Globus pallidus (tissue), 1 donor: ENCODE measurements around the gene RNASE12.
"Not testable (repeated sequence)": the region's sequence is repeated elsewhere in the genome, so short reads cannot be mapped to it uniquely, and the experiment has no call there.

ENCODE experiments used
- DNase-seq: peaks from one replicate; pipeline ENCODE4 v3.0.0-alpha.2; 2015; ENCODE audit warnings: low spot score

Gene RNASE12

DNA sequence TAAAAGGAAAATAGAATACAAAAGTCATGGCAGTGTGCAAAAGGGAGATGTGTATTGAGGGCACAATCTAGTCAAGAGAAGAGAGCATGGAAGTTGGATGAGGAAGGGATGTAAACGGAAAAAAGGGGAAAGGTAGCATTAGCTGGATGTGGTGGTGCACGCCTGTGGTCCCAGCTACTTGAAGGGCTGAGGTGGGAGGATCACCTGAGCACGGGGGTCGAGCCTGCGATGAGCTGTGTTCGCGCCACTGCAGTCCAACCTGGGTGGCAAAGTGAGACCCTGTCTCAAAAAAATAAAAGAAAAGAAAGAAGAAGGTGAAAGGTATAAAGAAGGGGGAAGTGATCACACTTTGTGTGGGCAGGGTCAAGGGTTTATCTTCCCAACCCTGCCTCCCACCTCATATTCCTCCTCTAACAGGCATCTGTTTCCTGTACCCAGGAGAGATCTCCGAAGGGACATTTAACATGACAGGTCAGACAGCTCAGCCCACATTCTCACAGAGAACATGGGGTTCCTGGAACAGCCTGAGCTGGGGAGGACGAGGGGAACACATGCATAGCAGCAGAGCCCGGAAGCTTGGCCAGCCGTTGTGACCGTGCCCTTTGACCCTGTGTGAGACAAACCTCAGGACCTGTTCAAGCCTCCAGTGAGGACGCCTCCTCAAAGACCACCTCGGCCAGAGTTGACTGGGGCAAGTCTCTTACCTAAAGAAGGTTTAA lies 12.2 kb downstream of the RNASE12 start:
- DNase-seq = no peak

DNA sequence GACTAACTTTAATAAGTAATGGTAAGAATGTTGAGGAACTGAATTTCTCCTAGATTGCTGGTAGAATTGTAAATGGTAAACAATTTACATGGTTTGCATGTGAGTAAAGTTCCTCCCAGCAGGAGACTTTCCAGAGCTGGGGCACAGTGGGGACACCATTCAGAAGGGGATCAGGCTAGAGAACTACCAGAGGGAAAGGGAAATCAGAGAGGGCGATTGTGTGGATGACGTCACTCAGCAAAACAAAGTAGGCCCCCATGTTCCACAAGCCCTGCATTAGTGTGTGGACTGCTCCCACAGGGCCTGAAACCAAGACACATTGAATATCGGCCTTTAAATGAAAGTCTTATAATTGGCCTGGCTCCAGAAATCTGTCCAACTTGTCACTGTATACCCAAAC lies 12.9 kb downstream of the RNASE12 start:
- DNase-seq = no peak

DNA sequence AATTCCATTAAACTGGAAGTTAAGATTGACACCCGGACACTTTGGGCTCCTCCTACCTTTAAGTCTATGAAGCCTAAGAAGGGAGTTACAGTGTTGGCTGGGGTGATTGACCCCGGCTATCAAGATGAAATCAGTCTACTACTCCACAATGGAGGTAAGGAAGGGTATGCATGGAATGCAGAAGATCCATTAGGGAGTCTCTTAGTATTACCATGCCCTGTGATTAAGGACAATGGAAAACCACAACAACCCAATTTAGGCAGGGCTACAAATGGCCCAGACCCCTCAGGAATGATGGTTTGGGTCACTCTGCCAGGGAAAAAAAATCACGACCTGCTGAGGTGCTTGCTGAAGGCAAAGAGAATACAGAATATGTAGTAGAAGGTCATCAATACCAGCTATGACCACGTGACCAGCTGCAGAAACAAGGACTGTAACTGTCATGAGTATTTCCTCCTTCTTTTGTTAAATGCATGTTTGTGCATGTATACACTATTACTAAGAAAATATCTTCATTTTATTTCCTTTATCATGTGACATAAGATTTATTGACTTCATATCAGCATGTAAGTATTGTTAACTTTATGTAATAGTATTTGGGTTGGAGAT lies 18.7 kb downstream of the RNASE12 start:
- not testable (repeated sequence) for DNase-seq

DNA sequence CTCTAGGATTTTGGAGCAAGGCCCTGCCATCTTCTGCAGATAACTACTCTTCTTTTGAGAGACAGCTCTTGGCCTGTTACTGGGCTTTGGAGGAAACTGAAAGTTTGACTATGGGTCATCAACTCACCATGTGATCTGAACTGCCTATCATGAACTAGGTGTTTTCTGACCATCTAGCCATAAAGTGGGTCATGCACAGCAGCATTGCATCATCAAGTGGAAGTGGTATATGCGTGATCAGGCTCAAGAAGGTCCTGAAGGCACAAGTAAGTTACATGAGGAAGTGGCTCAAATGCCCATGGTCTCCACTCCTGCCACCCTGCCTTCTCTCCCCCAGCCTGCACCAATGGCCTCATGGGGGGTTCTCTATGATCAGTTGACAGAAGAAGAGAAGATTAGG lies 20.5 kb downstream of the RNASE12 start:
- DNase-seq = not testable (repeated sequence)

DNA sequence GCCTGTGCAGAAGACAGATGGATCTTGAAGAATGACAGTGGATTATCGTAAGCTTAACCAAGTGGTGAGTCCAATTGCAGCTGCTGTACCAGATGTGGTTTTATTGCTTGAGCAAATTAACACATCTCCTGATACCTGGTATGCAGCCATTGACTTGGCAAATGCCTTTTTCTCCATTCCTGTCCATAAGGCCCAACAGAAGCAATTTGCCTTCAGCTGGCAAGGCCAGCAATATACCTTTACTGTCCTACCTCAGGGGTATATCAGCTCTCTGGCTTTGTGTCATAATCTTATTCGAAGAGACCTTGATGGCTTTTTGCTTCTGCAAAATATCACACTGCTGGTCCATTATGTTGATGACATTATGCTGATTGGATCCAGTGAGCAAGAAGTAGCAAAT lies 21.3 kb downstream of the RNASE12 start:
- not testable (repeated sequence) for DNase-seq

DNA sequence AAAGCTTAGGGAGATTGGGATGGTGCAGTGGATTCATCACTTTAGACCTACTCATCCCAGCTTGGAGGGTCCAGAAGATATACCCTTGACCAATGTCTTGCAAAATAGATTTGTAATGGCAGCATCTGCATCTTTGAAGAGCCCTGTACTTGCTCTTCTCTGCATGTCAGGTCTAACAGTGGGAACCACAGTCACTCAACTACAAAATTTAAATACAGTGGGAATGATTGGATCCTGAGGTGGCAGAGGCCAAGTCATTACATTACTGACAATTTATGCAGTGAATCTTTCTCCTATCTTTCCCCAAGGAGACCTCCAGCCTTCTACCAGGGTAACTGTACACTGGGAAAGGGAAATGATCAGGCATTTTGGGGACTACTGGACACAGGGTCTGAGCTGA lies 22.1 kb downstream of the RNASE12 start:
- no peak for DNase-seq

DNA sequence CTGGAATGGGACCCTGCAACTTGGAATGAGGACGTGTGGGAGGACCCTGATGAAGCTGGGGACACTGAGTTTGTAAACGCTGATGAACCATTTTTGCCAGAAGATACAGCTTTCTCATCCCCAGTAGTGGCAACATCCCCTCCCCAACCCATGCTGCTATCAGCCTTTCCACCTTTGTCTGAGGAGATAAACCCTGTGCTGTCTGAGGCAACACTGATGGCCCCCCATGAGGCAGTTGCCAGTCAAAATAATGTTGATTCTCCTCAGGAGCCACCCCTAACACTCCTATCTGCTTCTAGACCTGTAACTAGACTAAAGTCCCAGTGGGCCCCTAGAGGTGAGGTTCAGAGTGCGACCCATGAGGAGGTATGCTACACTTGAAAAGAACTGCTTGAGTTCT lies 22.8 kb downstream of the RNASE12 start:
- DNase-seq = no peak

DNA sequence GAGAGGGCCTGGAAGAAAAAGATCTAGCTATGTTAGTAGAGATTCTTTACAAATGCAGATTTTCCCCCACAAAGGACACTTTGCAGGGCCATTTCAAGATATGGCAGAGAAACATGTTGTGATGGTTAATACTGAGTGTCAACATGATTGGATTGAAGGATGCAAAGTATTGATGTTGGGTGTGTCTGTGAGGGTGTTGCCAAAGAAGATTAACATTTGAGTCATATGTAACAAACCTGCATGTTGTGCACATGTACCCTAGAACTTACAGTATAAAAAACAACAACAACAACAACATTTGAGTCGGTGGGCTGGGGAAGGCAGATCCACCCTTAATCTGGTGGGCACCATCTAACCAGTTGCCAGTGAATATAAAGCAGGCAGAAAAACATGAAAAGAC lies 24.0 kb downstream of the RNASE12 start:
- DNase-seq = not testable (repeated sequence)

DNA sequence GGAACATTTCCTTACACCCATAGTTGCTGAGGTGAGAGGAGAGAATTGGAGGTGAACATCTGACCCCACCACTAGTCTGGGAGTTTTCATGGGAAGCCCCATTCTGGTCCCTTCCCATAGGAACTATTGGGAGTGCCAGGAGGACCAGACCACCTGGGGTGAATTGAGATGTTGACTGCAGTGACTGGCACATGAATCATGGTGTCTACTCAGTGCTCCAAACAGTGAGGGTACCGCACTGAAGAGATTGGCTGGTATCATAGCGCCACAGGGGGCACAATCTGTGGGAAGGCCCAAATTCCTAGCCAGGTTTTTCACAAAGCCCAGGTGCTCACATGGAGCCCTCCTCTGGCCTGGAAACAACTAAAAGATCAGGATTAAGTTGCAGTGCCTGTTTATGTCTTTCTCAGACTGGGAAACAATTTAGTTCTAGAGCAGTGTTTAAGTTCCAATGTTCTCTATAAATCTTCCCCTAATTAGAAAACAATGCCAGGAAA lies 26.6 kb downstream of the RNASE12 start:
- DNase-seq = no peak

DNA sequence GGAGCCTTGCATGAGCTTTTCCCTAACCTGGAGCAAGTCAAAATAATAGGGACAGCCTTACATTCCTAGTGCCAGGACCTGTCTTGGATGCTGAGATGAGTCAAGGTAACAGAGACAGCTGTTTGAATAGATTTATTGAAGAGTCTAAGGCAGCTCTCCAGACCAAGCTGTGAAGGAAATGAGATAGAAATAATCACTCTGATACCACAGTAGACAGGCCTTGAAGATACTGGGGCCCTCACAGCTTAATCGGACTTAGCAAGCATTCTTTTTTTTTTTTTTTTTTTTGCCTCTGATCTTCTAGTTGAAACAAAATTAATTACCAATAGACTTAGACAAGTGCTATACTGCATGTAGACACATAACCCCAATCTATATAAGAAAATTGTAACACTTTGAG lies 27.2 kb downstream of the RNASE12 start:
- DNase-seq = no peak

DNA sequence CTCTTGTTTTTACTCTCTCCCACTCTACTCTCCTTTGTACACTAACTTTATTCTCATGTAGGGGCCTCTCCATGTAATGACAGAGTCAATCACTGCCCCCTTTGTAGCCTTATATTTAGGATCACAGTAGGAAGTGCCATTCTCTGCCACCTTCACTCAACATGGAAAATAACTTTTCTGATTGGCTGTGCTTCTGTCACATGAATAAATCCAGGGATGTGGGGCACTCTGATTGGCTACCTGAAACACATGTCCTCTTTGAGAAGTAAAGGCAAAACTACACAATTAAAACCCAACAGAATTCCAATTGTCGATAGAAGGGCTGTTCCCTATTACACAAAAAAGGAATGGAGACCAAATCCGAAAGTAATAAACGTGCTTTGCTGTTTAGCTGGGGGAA lies 30.2 kb downstream of the RNASE12 start, which contains the start of gene RNASE9:
TSS of gene RNASE9 (minus strand) at position 87 of the 400 bp plus-strand sequence.
- no peak for DNase-seq

DNA sequence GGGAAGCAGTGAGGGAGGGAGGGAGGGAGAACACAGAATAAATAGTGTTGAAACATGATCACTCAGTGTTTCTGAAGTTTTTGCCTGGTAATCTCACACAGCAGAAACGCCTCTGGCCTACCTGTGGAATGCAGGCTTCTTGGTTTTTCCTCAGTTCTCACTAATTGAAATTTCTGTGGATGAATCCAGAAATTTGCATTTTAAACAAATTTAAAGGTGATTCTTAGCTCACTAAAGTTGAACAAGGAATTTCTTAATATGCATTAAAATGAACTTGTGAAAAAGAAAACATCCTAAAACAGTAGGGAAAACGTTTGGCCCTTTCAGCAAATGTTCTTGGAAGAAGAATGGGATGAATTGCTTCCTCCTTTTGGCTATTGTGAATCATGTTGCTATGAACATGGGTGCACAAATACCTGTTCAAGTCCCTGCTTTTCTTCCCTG lies 31.7 kb downstream of the RNASE12 start:
- no peak for DNase-seq

DNA sequence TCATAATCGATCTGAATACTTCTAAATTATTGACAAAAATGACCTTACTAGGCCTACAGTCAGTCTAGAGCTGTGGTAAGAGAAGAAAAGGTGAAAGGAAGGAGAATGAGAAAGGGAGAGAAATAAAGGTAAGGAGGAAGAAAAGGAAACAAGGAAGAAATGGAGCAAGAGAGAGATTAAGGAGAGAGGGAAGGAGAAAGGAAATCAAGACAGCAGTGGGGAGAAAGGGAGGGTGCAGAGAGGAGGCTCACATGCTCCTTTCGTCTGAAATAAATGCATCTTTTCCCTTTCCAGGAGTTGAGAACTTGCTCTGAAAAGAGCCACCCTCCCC lies 34.0 kb downstream of the RNASE12 start:
- no peak for DNase-seq

DNA sequence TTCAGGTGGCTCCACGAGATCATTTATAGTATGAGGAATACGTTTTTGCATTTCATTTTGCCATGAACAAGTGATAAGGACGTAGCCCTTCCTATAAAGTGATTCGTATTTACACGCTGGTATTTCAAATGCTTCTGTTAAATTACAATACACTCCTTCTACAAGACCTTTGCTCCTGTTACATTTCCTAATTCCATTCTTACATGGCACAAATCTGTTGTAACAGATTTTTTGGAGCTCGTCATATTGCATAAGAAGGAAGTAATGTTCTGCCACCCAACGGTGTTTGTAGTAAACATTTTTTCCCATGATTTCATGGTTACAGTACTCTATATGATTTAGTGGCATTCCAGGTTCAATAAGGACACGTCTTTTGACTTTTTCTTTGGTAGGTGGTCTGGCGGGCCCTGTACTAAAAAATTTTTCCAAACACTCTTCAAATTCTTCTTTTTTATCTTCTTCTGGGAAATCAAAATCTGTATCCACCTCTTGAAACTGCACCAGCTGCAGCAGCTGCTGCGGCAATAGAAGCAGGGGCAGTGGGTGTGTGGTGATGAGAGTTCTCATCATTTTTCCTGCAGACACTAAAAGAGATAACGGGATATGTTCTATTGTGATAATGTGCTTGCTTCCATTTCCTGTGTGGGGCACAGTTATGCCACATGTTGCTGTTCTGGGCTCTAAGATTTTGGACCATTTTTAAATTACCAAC lies 34.5 kb downstream of the RNASE12 start:
- DNase-seq = no peak

DNA sequence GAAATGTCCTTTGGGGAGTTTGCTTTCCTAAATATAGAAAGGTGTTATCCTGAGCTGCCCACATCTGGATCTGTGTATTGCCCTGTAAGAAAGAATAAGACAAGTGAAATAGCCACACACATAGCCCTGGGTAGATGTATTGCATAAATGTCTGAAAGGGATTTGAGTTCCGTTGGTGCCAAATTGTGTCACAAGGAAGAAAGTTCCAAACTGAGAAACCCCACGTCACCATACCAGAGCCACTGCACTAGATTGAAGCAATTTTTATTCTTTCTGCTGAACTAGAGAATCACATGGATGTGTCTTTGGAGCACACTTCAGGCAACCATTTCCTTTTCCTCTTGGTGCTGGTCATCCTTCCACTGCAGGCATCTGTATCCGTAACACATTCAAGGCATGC lies 35.3 kb downstream of the RNASE12 start:
- DNase-seq = no peak

DNA sequence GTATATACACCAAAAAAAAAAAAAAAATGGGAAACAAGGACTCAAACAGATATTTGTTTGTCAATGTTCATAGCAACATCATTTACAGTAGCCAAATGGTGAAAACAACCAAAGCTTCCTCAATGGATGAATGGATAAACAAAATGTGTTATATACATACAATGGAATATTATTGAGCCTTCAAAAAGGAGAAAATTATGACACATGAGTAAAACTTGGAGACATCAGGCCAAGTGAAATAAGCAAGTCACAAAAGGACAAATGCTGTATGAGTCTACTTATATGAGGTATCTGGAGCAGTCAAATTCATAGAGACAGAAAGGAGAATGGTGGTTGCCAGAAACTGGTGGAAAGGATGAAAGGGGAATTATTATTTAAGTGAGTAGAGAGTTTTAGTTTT lies 38.2 kb downstream of the RNASE12 start:
- DNase-seq = no peak

DNA sequence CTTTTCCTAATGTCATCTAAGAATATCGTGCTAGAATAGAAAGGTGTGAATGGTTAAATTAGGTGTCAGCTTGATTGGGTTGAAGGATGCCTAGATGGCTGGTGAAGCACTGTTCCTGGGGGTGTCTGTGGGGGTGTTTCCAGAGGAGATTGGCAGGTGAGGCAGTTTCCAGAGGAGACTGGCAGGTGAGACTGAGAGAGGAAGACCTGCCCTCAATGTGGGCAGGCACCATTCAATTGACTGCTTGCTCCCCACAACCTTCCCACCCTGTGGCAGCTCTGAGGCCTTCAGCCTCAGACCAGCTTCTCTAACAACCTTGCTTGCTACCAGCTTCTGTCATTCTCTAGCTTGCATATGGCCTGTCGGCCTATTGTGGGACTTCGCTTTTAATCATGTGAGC lies 39.6 kb downstream of the RNASE12 start:
- DNase-seq = no peak

DNA sequence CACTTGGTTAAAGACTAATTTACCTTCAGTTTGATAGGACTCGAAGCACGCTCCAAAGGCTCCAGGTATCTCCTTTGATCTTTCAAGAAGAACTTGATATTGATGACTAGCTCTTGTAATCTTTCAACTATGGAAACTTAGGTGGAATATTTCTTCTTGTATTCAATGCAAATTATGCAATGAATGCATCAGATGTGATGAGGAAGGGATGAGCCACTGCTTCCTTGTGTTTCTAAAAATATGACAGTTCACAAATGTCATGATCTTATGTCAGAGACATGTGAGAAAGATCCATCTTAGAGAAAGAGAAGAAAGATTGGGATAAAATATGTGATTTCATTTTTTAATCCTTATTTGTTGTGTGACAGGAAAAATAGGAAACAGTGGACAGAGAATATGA lies 40.2 kb downstream of the RNASE12 start:
- DNase-seq = no peak

DNA sequence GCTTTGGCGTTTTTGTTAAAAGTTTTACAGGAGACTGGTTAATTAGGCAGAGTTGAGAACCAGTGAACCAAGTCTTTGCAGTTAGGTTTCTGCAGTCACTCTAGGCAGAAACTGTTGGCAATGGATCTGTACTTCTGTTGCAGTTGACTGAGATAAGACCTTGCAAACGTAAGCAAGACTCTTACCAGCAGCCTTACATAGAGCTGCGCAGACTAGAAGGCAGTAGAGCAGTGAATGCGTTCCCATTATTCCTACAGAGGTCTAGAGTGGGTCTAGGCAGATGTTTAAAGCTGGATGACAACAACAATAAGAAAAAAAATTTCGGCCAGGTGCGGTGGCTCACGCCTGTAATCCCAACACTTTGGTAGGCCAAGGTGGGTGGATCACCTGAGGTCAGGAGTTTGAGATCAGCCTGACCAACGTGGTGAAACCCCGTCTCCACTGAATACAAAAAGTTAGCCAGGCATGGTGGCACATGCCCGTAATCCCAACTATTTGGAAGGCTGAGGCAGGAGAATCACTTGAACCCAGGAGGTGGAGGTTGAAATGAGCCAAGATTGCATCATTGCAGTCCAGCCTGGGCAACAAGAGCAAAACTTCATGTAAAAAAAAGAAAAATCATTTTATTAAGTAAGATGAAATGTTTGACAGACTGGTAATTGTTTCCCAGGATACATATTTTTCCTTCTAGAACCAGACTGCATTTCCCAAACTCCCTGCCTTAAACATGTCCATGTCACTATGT lies 42.6 kb downstream of the RNASE12 start:
- no peak for DNase-seq

DNA sequence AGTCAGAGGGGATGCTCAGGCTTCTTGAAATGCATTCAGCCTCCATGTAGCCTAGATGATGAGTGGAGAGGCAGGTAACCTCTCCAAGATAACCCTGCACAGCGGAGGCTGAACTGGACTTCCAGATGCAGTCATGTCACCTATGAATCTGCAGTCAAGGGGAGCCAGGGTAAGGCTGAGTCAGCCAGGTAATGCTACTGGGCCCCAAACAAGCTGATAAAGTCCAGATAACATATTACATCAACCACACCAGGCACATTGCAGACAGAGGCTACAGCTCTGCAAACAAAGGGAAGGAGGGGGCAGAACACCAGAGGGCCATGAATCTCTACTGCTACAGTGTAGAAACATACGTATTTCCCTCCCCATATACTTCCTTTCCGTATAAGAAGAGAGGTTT lies 44.3 kb downstream of the RNASE12 start:
- no peak for DNase-seq
